ENCODE results near the gene CYP4F2. TPM values are rescaled to one million over a fixed set of nuclear protein-coding genes. Genes with fewer than 3 reads are reported as not detected.

Gene CYP4F2
- total and polyA plus RNA-seq, 4 donors, result 7.7 to 186 (median 85.2) TPM

- Histone ChIP-seq H3K4me1 (ENCODE audit: control insufficient read depth in 4 of 4, insufficient read depth in 4 of 4, low read length in 3 of 4) (peaks cover 9 to 51% (median 20%) of the 10 kb centered on the region in 4 donors), H3K9me3 (ENCODE audit: control insufficient read depth in 4 of 4, low read length in 3 of 4) (no peaks in the 10 kb centered on the region), H3K4me3 (ENCODE audit: low read depth in 1 of 3, low read length in 3 of 3) (no peak overlapping the region), H3K27ac (ENCODE audit: low read depth in 1 of 2, low read length in 2 of 2) (no peak overlapping the region), H3K36me3 (ENCODE audit: control insufficient read depth in 4 of 4, insufficient read depth in 3 of 4, low read depth in 1 of 4, low read length in 3 of 4) (peaks cover 0 to 14% (median 2%) of the 10 kb centered on the region in 4 donors), H3K27me3 (ENCODE audit: control insufficient read depth in 4 of 4, insufficient read depth in 4 of 4, low read length in 3 of 4) (no peaks in the 10 kb centered on the region), H3K9ac (ENCODE audit: low read depth in 1 of 2, low read length in 2 of 2) (no peak overlapping the region)
- 88% methylated on average over 2 of the region's 2 CpGs for WGBS
- DNase-seq (ENCODE audit: low spot score), result no peak
- TF ChIP-seq NR2F2 (IDR thresholded peaks at IDR 0.05) (no peak), GABPA (IDR thresholded peaks at IDR 0.05 in 1 of 2, conservative IDR thresholded peaks at IDR 0.05 in 1 of 2) (no peak), REST (IDR thresholded peaks at IDR 0.05) (no peak)
These were observed 3.5 kb downstream of the CYP4F2 start for GRCh38 chr19:15894359-15894758.

GRCh38 chr19:15893477-15893876, 4.4 kb downstream of the CYP4F2 start:
- Histone ChIP-seq H3K27ac (ENCODE audit: low read depth in 1 of 2, low read length in 2 of 2) (no peak overlapping the region), H3K4me3 (ENCODE audit: low read depth in 1 of 3, low read length in 3 of 3) (no peak overlapping the region), H3K36me3 (ENCODE audit: control insufficient read depth in 4 of 4, insufficient read depth in 3 of 4, low read depth in 1 of 4, low read length in 3 of 4) (peaks cover 0 to 14% (median 2%) of the 10 kb centered on the region in 4 donors), H3K27me3 (ENCODE audit: control insufficient read depth in 4 of 4, insufficient read depth in 4 of 4, low read length in 3 of 4) (no peaks in the 10 kb centered on the region), H3K9me3 (ENCODE audit: control insufficient read depth in 4 of 4, low read length in 3 of 4) (no peaks in the 10 kb centered on the region), H3K4me1 (ENCODE audit: control insufficient read depth in 4 of 4, insufficient read depth in 4 of 4, low read length in 3 of 4) (peaks cover 9 to 51% (median 20%) of the 10 kb centered on the region in 4 donors), H3K9ac (ENCODE audit: low read depth in 1 of 2, low read length in 2 of 2) (no peak overlapping the region)
- WGBS, result 42% methylated on average over 7 of the region's 7 CpGs
- peak in 1 of 2 donors; percentile 43 for TF ChIP-seq HNF4A (conservative IDR thresholded peaks at IDR 0.05)
- TF ChIP-seq CTCF (IDR thresholded peaks at IDR 0.05; ENCODE audit: low read depth, low read length, missing input control), result no peak
- no peak for TF ChIP-seq HNF4G (IDR thresholded peaks at IDR 0.05)
- TF ChIP-seq ATF3 (IDR thresholded peaks at IDR 0.05), result no peak
- TF ChIP-seq NR2F2 (IDR thresholded peaks at IDR 0.05), result no peak
- TF ChIP-seq SP1 (IDR thresholded peaks at IDR 0.05), result no peak
- no peak for TF ChIP-seq ZBTB33 (IDR thresholded peaks at IDR 0.05)
- TF ChIP-seq JUND (IDR thresholded peaks at IDR 0.05), result no peak
- TF ChIP-seq RXRA (IDR thresholded peaks at IDR 0.05), result peak in 1 of 2 donors; percentile 42
- no peak for TF ChIP-seq FOXA2 (IDR thresholded peaks at IDR 0.05)
- no peak for TF ChIP-seq EGR1 (IDR thresholded peaks at IDR 0.05; ENCODE audit: low read depth in 2 of 2)
- TF ChIP-seq YY1 (IDR thresholded peaks at IDR 0.05), result no peak
- TF ChIP-seq MAX (IDR thresholded peaks at IDR 0.05), result no peak
- TF ChIP-seq RAD21 (IDR thresholded peaks at IDR 0.05), result no peak
- TF ChIP-seq TAF1 (conservative IDR thresholded peaks at IDR 0.05), result no peak
- DNase-seq (ENCODE audit: low spot score), result no peak

Measured in liver (tissue), 9 donors.